GM19023 (cell line): ENCODE results near the gene NDUFA3.

ENCODE experiments used
- ATAC-seq: cut with Tn5 transposase; IDR thresholded peaks from one replicate; pipeline ENCODE4 v1.9.1; 2021; ENCODE audit warnings: mild to moderate bottlenecking, moderate library complexity; ENCODE audit not compliant: unreplicated experiment

NDUFA3 gene

GRCh38 chr19:54107876-54108490 lies 5.3 kb downstream of the NDUFA3 start:
- no peak for ATAC-seq

- ATAC-seq, result no peak
Measured at GRCh38 chr19:54108496-54108895, 5.8 kb downstream of the NDUFA3 start.

- ATAC-seq, result no peak
Measured at GRCh38 chr19:54109651-54110050, 7.0 kb downstream of the NDUFA3 start.

- ATAC-seq, result no peak
Measured at GRCh38 chr19:54114340-54115108, 11.9 kb downstream of the NDUFA3 start.

GRCh38 chr19:54115109-54116063 lies 12.7 kb downstream of the NDUFA3 start, which contains the start of the genes PRPF31 and TFPT:
PRPF31 (plus strand) TSS chr19:54115754; CDS start chr19:54118279, 2,525 bp downstream.
TFPT (minus strand) TSS chr19:54115657; CDS start chr19:54115269, 388 bp downstream.
- ATAC-seq, result peak; percentile 77

- no peak for ATAC-seq
Measured at GRCh38 chr19:54121259-54121658, 18.6 kb downstream of the NDUFA3 start.

- no peak for ATAC-seq
Measured at GRCh38 chr19:54123682-54124081, 21.0 kb downstream of the NDUFA3 start.

- no peak for ATAC-seq
Measured at GRCh38 chr19:54124393-54124792, 21.7 kb downstream of the NDUFA3 start.

- no peak for ATAC-seq
Measured at GRCh38 chr19:54125713-54126112, 23.1 kb downstream of the NDUFA3 start.

GRCh38 chr19:54127688-54128440 lies 25.2 kb downstream of the NDUFA3 start:
- ATAC-seq, result no peak

GRCh38 chr19:54128441-54128725 lies 25.7 kb downstream of the NDUFA3 start:
- ATAC-seq, result no peak

- ATAC-seq, result no peak
Measured at GRCh38 chr19:54128796-54129616, 26.4 kb downstream of the NDUFA3 start.

- ATAC-seq, result no peak
Measured at GRCh38 chr19:54129617-54129996, 27.0 kb downstream of the NDUFA3 start.

GRCh38 chr19:54133312-54133956 lies 30.8 kb downstream of the NDUFA3 start:
- ATAC-seq, result no peak

GRCh38 chr19:54133957-54134590 lies 31.4 kb downstream of the NDUFA3 start:
- no peak for ATAC-seq

- ATAC-seq, result no peak
Measured at GRCh38 chr19:54136086-54136863, 33.6 kb downstream of the NDUFA3 start.

GRCh38 chr19:54136864-54137698 lies 34.4 kb downstream of the NDUFA3 start:
- ATAC-seq, result peak; percentile 78
